ENCODE measurements around the gene ABCB11.

Gene ABCB11

DNA sequence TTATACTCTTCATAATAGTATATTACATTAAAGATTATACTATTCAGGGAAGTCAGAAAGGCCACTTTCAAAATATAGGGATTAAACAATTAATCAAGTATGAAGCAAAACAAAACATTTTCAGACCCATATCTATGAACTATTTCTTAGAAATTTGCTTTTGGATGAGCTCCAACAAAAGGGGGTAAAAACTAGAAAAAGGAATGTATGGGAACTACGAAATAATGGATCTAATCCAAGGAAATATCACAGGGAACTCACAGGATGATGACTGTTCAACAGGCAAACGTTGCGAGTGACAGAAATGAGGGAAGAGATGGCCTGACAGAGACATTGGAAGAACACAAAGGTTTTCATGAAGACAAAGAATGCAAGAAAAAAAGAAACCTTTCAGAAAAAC lies 102.1 kb downstream of the ABCB11 start:
- no peak for DNase-seq (ENCODE audit: low spot score)

DNA sequence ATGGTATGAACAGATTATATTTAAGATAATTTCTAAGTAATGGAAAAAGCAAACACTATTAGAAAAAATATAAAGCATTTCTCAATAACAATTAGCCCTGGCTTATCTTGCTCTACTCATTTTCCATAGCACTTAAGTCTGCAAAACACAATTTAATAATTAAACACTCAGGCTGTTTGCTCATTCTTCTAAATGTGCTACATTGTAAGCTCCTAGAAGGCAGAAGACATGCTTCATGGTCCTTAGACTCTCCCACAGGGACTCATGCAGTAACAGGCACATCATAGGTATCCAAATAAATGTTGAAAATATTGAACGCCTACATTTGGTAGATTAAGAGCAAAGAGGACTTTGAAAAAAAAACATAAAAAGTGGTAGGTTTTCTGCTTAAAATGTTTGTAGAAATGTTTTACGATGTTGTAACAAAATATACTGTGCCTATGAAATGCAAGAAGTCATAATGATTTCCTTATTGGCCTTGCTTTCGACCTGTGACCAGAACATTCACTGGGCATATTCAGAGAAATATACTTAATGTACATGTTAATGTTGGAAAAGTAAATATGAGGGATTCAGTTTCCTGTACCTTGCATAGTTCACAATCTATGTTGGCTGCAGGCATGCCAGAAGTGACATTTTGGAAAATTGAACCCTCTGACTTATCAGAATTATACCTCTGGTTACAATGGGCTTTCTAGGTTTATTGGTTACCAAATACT lies 102.9 kb downstream of the ABCB11 start:
- no peak for DNase-seq (ENCODE audit: low spot score)

DNA sequence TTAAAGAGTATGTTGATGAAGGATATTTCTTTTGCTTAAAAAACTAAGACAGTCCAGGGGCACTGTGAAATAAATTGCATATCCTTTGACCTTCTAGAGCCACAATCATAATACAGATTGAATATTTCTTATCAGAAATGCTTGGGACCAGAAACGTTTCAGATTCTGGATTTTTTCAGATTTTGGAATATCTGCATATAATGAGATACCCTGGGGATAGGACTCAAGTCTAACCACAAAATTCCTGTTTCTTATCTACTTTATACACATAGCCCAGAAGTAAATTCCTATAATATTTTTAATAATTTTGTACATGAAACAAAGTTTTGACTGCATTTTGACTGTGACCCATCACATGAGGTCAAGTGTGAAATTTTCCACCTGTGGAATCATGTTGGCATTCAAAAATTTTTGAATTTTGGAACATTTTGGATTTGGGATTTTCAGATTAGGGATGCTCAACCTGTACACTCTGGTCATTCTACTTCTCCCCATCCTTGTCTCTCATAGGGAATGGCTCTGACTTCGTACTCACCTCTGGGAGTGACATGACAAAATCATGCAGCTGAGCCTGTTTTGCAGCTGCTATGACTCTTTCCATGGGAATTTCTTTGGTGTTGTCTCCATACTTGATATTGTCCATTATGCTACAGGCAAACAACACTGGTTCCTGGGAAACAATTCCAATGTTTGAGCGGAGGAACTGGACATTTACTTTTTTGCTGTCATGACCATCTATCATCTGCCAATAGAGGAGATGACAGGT lies 104.3 kb downstream of the ABCB11 start:
- DNase-seq (ENCODE audit: low spot score): no peak

DNA sequence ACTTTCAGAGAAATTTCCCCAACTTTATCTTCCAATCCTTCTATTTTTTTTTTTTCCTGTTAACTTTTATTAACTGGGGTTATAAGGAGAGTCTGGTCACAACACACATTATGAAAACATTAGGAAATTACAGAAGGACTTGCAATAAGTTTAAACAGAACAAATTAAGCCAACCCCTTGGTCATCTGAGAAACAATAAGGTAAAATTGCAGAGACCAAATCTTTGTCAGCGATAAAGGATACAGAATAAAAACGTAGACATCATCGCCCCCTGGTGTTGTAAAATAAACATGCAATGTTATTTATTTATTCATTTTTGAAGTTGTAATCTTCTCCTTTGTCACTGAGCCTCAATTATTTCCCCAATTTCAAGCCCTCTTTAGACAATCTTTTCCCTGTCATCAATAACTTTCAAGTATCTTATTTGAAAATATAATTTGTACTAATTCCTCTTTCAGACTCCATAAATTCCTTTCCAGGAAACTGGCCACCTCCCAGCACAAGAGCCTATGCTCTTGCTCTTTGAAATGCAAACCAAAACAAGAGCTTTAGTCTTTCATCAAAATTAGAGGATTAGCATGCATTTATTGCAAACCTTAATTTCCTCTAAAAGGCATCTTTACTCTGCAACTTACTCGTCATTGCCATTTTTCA lies 110.5 kb downstream of the ABCB11 start:
- DNase-seq (ENCODE audit: low spot score): peak; percentile 35

DNA sequence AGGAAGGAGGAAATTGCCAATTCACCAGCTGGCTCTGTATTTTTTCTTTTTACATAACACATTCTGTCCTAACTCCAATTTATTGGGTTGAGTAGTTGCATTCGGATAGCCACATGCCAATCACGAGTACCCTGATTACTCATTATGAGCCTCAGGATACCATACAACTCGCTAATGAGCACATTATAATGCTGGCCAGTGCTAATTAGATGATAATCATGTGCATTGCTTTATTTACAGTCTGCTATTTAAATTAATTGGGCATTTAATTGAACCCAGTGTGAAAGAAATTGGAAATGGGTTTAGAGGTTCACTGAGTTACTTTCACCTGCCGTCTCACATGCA lies 114.8 kb downstream of the ABCB11 start:
- no peak for DNase-seq (ENCODE audit: low spot score)

DNA sequence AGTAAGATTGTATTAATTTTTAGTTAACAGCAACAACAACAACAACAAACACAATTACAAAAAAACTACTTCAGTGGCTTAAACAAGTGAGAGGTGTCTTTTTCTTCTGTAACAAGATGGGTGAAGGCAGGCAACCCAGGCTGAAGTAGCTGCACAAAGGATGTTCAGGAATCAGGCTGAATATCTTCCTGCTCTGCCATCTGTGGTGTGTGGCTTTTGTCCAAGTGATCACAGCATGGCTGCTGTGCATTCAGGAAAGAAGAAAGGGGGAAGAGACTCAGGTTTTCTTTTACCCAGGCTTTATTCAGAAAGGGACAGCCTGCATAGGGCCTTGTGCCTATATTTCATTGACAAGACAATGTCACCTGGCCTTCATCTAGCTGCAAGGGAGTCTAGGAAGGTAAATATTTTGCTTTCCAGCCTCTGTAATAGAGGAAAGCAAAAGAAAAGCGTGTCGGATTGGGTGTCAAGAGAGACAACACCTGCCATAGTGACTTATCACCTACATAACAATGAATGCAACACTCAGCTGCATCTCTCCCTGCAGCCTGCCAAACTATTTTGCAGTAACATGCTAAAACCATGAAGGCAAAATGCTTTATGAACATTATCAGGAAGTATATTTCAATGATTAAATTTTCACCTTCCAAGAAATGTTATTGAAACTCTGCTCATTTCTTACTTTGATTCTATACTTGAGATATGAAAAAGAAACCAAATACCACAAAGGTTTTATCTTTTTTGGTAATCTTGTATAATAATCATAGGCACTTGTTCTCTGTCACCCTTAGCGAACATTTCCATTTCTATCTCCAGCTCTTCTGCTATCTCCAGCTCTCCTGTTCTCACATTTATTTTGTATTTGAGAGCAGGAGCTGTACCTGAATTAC lies 115.4 kb downstream of the ABCB11 start:
- no peak for DNase-seq (ENCODE audit: low spot score)

DNA sequence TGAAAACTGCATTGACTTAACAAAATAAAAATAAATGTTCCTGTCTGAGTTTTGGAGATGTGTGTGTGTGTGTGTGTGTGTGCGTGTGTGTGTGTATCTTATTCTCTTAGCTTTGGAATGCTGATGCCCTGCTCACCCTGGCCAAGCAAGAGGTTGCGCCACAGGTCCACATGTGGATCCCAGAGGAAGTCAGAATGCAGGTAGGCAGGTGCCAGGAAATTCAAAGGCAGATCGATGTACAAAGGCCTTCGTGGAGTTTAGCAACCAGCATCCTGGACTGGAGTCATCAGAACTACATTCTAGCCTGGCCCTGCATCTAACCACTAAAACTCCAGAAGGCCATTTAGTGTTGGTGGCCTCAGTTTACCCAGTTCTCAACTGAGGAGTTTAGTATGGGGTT lies 117.6 kb downstream of the ABCB11 start:
- DNase-seq (ENCODE audit: low spot score): no peak

DNA sequence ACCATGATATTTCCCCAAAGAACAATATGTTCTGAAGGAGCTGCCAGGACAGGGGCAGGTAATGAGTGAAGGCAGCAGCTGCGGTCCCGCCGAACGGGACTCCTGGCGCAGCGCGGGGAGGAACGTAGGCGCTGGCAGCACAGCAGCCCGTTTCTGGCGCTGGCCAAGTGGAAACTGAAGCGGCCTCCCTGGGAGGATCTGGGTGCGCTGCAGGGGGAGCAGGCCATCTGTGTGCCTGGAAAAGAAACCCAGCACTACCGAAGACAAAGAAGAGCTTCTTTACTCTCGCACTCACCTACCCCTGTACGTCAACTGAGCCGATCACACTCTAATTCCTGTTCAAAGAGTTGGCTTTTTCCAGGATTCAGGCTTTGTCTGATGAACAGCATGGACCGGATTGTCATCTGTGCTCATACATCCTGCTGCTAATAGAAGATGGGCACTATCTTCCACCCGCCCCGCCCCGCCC lies 118.2 kb downstream of the ABCB11 start:
- no peak for DNase-seq (ENCODE audit: low spot score)

DNA sequence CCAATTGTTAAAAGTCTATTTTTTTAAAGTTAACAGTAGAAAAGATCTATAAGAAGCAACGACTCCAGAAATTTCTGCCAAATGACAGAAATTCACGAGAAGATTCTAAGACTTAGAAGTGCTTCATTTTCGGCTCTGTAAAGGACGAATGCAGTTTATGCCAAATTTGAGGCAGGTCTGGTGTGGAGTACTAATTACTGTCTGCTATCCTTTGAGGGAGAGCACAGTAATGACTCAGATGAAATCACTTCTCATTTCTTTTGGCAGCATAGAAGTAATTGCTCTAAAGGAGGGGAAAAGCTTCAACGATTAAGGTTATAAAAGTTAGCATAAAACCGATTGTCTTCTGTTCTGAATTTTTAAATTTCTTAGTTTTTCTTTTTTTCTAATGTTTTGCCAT lies 118.7 kb downstream of the ABCB11 start:
- no peak for DNase-seq (ENCODE audit: low spot score)

DNA sequence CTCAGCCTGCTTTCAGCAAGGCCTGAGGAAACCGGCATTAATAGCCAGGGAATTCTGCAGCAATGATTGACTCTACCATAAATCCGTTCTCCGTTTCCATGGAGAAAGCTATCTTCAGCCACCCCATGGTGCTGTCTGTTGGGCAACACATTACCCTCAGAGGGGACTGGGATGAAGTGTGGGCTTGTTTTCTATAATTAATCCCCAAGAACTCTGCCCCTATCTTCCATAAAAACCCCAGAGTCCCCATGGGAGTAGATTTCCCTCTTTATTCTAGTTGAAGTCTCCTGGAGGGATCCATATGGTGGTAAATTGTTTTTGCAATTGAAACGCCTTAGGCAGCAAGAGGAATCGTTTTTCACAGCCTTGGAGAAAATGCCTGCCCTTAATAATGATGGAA lies 120.8 kb downstream of the ABCB11 start:
- no peak for DNase-seq (ENCODE audit: low spot score)

DNA sequence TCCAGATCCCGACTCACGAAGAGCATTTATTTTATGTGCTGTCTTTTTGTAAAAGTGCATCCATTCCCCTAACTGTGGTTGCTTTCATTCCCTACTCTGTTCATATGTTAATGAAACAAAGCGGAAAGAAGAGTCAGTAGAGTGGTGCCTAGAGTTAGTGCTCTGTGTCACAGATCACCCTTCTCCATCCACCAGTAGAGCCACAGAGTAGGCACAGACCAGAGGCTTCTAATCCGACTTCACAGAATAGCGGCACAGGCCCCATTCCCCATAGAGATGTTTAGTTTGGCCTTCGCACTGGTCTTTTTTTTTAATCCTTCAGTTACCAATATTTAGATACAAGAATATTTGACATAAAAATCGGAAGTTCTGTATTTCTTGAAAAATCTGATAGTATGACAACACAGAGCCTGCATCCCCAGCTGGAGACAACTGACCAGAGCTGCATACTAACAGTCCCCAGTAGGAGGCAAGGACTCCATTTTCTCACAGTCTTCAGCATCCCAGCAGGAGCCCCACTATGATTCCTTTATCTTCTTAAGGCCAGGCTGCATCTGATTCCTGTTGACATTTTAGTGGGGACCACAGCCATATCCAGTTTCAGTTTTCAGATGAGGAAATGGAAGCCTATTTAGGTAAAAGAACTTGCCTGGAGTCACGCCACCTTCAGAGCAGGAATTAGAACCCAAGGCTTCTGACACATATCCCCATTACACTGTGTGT lies 123.0 kb downstream of the ABCB11 start:
- DNase-seq (ENCODE audit: low spot score): no peak

DNA sequence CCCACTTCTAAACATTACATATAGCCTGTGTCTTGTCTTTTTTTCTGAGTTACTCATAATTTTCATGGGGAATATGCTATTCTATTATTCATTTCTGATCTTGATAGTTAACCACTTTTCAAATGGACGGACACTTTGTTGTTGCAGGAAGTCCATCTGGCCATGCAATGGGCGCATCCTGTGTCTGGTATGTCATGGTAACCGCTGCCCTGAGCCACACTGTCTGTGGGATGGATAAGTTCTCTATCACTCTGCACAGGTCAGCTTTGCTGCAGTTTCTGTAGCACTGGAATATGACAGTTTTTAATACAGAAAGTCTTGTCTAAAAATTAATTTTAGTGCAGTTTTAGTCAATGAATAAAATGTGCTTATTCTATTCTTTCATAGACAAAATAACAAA lies 126.8 kb downstream of the ABCB11 start:
- DNase-seq (ENCODE audit: low spot score): no peak

DNA sequence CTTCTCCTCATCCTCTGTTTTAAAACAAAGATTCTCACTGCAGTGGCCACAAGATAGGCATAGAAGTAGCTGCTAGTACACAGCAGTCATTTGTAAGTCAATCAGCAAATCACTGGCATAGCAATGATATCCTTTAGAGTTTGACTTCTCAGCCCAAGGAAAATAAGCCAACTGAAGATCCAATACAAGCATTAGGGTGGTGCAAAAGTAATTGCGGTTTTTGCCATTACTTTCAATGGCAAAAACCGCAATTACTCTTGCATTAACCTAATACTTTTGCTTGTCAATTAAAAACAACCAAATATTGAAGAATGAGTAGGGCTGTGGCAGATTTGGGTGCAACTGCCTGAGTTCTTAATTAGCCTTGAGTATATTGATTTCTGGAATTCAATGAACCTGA lies 127.2 kb downstream of the ABCB11 start:
- DNase-seq (ENCODE audit: low spot score): no peak

DNA sequence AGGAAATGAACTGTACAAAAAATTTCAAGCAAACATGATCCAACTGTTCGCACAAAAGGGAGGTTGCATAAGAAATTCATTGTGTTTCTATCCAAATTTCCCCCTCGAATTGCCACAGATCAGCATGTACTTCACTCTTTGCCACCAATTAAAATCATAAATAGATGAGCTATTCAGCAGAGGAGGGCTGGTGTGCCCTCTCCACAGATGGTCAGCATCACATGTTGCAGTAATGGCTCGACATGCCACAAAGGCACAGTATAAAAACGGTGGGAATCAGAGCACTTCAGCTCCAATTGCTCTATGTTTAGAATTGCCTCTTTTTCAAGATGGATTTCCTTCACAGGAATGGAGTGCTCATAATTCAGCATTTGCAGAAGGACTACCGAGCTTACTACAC lies 130.1 kb downstream of the ABCB11 start, which contains the start of gene G6PC2:
TSS of gene G6PC2 (plus strand) at position 289 of the 400 bp plus-strand sequence. CDS start at position 330, 41 bp downstream.
- no peak for DNase-seq (ENCODE audit: low spot score)

DNA sequence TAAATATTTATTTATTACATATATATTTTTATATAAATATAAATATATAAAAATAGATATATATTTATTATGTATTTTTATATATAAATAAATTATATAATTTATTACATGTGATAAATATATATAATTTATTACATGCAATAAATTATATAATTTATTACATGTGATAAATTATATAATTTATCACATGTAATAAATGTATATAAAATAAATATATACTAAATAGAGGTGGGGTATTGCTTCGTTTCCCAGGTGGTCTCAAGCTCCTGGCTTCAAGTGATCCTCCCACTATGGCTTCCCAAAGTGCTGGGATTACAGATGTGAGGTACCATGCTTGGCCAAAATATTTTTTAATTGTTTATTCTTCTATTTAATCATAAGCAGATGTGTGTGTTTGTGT lies 133.7 kb downstream of the ABCB11 start:
- DNase-seq (ENCODE audit: low spot score): no peak

DNA sequence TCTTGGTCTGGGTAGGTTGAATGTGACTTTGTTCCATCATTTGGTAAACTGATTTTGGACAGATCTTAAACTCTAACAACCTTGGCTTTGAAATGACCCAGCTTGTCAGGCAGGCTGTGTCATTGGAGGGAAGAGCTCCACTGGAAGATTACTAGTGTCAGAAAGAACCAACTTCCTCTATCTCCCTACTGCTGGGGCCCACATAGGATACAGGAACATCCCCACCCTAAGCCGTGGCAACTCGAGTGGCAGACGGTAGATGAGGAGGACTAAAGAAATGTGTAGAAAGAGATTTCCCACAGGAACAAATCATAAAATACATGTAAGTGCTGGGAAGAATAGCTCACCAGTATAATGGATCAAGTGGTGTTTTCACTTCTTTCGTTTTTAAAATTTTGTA lies 134.3 kb downstream of the ABCB11 start:
- DNase-seq (ENCODE audit: low spot score): no peak

DNA sequence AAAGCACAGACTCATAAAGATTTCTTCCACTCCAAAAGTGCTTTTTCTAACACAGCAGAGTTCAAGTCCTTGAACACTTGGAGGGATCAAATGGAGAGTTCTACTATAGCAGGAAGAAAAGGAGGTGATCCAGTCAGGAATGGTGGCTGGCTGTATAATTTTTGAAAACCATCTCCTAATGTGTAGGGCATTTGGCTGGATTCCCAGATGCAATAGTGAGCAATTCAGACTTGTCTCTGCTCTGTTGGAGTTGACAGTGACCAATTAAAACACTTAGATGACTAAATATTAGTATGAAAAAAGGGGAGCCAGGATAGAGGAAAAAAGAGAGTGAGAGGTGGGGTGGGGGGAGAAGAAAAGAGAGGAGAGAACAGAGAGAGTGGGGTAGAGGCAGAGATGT lies 135.4 kb downstream of the ABCB11 start:
- no peak for DNase-seq (ENCODE audit: low spot score)

DNA sequence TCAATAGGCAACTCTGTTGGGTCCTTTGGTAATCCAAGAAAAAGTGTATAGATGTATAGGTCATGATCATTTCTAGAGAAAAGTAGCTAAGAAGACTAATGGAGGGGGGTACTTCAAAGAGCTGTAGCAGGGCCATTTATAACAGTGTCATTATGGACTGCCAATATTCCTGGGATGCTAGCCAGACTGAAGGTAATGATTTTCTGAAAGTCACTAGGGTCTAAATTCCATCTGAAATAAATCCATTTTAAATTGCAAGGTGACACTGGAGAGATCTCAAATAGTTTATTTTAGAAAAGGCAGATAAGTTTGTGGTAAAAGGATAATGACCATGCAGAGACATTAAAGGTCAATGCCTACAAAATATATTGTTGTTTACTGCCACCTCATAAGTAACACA lies 136.4 kb downstream of the ABCB11 start:
- no peak for DNase-seq (ENCODE audit: low spot score)

DNA sequence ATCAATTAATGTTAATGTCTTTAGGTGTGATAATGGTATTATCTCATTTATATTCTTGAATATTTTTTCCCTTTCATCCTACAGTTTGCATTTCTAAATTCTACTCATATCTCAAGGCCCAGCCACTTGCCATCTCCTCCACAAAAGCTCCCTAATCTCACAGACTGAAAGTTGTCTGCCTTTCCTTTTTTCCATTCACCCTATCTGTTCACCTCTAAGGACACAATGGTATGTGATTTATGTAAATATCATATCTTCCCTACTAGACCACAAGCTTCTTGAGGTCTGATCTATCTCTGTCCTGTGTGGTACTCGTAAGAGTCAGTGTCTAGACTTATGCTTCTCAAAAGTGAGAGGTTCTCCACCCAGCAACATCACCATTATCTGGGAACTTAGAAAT lies 137.0 kb downstream of the ABCB11 start:
- DNase-seq (ENCODE audit: low spot score): no peak

DNA sequence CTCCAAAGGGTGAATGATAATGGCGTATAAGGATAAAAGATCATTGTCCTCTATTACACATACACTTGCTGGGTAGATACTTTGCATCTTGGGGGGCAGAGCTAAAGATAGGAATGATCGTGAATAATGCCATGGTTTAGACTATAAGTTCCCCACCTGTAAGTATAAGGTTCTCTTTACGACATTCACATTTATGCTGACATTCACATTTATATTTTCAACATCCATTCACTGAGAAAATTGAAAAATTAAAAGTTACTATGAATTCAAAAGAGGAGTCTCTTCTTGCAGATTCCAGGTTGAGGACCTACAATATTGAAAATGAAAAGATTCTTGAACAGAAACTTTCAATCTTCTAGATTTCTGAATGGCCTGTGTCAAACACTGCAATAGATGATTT lies 138.8 kb downstream of the ABCB11 start:
- no peak for DNase-seq (ENCODE audit: low spot score)

DNA sequence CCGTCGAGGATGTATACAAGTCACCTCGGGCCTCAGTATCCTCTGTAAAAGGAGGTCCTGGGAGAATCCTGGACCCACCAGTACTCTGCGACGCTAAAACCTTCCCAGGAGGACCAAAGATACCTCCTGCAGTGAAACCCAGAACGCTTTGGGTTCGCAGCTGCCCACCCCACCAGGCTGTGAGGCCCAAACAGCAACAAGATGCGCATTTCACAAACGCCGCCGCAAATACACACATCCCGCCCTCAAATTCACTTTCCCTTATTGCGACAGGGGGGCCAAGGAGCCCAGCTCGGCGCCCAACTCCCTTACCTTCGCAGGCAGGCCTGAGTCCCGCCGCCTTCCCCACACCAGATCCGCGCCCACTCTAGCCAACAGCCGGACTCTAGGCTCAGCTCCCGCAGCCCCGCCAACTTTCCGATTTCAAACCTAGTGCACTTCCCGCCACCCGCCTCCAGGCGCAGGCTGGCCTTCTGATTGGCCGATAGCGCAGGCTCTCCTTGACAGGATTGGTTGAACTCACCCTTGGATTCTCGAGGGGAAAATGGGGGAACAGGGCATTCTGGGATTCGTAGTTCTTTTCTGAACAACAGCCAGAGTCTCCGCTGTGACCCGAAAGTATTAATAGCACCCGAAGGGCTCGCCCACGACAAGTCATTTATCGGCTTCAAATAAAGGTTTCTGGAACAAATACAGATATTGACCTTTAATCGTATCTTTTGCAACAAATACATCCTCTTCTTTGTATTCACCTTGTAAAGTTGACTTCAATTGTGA lies 140.9 kb downstream of the ABCB11 start, which contains the start of gene SPC25:
TSS of gene SPC25 (minus strand) at position 425 of the 777 bp plus-strand sequence. CDS start 911 bp downstream, outside the sequence.
- DNase-seq (ENCODE audit: low spot score): peak; percentile 91

All from SW480 (cell line).